GM19395 (cell line): ENCODE data around the gene GAA.
"Not testable (repeated sequence)": the region's sequence is repeated elsewhere in the genome, so short reads cannot be mapped to it uniquely, and the experiment has no call there.

ENCODE experiments used
- ATAC-seq: cut with Tn5 transposase; IDR thresholded peaks from one replicate; pipeline ENCODE4 v1.9.1; 2021; ENCODE audit warnings: mild to moderate bottlenecking, moderate library complexity; ENCODE audit not compliant: unreplicated experiment

Gene GAA

DNA sequence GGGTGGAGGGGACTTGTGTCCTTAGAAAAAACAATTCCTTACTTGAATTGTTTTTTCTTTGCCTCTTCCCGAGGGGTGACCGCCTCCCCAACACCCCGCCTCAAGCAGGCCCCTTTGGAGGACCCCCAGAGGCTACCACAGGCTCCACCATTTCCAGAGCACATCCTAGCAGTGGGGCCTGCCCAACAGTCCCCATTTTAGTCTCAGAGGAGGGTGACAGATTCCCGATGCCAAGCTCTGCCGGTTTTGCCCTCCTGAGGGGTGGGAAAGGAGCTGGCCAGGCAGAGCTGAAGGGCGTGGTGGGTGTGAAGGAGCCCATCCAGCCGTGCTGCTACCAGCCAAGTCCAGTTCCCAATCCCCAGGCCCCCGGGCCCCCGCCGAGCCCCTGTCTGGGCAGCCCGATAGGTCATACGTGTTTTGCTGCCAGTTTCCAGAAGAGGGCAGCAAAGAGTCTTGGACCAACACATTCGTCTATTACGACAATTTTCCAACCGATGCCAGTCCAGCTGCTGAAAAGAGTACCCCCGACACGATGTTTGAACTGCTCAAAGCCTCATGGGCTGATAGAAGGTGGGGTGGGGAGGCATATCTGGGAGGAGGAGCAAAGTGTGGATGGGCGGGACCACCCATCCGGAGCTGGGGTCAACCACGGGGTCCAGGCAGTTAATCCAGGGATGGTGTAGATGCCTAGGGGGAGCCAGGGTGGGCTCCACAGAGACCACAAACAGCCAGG, 18.8 kb upstream of the GAA start:
- ATAC-seq, result no peak

- no peak for ATAC-seq
Observed at GRCh38 chr17:80083136-80083661, 18.2 kb upstream of the GAA start.

GRCh38 chr17:80084773-80085172, 16.6 kb upstream of the GAA start:
- no peak for ATAC-seq

DNA sequence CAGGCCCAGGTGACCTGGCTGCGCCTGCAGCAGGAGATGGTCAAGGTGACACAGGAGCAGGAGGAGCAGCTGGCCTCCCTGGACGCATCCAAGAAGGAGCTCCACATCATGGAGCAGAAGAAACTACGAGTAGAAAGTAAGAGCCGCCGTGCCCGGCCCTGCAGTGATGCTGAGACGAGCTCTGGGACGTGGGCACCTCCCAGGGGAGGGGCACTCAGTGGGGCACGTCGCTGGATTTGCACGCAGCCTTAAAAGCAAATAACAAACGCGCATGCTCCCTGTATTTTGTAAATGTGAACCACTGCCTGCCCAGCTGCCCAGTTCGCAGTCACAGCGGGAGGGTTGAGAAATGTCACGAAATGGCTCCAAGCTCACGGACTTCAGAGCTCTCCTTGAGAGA, 15.3 kb upstream of the GAA start:
- no peak for ATAC-seq

GRCh38 chr17:80086616-80087015, 14.8 kb upstream of the GAA start:
- ATAC-seq, result no peak

DNA sequence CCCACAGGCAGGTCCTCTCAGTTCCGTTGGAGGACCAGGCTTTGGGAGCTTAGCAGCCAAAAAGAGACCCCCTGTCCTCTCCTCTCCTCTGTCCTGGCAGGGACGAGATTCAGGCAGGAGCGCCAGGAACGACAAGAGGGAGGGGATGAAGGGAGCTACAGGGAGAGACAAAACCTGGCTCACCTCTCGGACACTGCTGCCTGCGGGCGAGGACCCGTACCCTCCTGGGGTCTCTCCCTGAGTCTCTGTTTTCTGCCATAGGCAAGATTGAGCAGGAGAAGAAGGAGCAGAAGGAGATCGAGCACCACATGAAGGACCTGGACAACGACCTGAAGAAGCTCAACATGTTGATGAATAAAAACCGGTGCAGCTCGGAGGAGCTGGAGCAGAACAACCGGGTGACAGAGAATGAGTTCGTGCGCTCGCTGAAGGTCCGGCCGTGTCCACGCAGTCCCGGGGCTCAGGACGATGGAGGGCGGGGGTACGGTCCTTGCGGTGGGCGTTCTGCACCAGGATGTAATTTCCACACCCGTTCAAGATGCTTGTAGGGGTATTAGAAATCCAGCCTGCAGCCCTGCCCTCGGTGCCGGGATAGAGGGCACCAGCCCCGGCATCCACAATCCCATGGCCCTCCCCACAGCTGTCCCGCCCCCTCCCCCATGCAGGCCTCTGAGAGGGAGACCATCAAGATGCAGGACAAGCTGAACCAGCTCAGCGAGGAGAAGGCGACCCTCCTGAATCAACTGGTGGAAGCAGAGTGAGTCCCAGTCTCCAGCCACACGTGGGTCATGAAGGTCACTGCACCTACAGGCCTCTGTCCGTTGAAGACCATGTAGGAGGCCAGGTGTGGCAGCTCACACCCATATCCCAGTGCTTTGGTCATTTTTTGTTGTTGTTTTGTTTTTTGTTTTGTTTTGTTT, 13.8 kb upstream of the GAA start:
- ATAC-seq, result no peak

DNA sequence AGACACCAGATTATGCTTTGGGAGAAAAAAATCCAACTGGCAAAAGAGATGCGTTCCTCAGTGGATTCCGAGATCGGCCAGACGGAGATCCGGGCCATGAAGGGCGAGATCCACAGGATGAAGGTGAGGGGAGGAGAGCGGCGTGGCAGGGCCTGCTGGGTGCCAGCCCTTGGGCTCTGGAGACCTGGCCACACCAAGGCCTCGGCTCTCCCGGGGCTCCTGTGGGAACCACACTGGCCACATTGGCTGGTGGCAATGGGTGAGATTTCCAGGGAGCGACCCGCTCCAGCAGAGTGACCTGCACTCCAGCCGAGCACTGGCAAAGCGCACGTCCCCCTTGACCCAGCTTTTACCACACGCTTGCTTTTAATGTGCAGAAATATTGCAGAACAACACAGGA, 11.6 kb upstream of the GAA start:
- ATAC-seq, result no peak

DNA sequence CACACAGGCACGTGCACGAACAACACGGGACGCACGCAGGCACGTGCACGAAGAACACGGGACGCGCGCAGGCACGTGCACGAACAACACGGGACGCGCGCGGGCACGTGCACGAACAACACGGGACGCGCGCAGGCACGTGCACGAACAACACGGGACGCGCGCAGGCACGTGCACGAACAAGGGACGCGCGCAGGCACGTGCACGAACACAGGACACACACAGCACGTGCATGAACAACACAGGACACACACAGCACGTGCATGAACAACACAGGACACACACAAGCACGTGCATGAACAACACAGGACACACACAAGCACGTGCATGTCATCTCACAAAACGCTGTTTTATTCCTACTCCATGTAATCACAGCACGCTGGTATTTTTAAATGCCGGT, 11.2 kb upstream of the GAA start:
- ATAC-seq, result not testable (repeated sequence)

DNA sequence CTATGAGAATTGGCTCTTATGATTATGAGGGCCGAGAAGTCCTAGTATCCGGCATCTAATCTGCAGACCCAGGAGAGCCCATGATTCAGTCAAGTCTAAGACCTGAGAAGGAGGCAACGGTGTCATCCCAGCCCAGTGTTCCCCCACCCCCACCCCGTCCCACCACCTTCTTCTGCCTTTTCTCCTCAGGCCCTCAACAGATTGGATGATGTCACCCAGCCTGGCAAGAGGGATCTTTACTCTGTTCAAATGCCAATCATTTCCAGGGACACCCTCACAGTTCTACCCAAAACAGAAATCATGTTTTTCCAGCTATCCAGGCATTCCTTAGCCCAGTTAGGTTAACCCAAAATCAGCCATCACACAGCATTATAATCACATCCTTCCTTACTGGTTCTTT, 10.0 kb upstream of the GAA start:
- no peak for ATAC-seq

DNA sequence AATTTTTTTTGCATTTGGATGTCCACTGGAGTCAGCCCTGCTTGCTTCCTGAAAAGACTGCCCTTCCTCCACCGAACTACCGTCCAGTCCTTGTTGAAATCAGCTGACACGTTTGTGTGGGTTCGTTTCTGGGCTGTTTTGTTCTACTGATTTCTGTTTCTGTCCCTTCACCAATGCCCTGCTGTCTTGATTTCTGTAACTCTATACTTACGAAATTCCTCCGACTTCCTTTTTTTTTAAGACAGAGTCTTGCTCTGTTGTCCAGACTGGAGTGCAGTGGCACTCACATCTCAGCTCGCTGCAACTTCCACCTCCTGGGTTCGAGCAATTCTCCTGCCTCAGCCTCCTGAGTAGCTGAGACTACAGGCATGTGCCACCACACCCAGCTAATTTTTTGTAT, 8.4 kb upstream of the GAA start:
- ATAC-seq, result no peak

DNA sequence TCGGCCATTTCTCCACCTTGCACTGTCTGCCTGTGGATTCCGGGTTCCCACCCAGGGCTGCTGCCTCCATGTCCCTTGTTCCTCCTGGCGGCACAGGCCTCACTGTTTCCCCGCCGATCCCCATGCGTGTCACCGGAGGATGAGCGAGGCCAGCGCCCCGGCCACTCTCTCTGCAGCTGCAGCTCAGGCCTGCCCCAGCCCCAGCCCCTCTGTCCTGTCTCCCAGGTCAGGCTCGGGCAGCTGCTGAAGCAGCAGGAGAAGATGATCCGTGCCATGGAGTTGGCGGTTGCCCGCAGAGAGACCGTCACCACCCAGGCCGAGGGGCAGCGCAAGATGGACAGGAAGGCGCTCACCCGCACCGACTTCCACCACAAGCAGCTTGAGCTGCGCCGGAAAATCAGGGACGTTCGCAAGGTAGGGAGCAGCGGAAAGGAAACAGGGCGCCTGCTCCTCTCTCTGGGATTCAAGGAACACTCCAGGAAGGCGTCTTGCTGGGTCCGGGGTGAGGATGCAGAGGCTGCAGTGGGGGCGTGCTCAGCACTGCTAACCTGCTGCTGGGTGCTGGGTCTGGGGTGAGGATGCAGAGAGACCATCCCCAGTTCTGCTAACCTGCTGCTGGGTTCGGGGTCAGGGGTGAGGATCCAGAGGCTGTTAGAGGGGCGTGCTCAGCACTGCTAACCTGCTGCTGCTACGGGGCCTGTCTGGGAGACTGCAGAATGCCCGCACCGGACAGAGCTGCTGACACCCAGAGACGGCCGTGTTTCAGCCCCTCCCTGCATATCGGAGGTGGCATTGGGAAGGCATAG, 6.1 kb upstream of the GAA start:
- no peak for ATAC-seq

DNA sequence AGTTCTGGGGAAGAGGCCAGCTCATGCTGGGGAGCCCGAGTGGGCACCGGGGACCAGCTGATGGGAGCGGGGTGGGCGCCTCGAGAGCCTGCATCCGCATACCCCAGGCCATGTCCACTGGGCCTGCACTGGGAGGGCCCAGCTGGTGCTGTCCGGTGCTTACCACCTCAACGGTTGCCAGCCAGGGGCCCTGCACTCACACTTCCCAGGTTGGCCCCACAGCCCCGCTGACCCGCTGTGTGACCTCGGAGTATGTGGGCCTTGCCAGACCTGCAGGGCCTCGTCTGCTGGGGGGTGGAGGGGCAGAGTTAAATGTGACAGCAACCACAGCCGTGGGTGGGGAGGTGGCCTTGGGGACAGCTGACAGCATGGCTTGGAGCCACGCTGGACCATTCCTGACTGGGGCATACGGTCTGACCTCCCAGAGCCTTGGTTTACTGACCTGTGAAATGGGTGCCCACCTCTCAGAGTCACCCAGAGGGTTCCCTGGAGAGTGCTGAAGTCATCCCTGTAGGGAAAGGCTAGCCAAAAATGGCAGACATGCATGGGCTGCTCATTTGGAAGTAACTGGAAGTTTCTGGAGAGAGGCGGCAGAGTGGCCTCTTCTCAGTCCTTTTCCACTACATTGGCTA, 5.4 kb upstream of the GAA start:
- no peak for ATAC-seq

DNA sequence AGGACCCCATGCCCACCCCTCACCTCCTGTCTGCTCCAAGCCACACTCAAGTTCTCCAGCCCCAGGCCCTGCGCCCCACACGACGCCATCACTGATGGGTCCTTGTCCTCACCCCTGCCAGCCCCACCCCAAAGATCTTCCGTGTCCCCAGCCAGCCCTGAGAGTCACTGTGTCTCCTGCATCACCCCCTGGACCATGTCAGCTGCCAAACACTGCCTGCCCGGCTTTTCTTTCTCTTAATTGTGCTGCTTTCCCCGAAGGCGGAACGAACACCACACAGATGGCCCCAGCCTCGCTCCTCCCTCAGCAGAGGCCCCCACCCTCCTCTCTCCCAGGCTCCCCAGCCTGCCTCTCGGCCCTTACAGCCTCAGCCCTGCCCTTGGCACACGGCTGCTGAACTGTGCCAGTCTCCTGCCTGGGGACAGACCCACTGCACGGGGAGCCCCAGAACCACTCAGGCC, 4.8 kb upstream of the GAA start:
- ATAC-seq, result no peak

DNA sequence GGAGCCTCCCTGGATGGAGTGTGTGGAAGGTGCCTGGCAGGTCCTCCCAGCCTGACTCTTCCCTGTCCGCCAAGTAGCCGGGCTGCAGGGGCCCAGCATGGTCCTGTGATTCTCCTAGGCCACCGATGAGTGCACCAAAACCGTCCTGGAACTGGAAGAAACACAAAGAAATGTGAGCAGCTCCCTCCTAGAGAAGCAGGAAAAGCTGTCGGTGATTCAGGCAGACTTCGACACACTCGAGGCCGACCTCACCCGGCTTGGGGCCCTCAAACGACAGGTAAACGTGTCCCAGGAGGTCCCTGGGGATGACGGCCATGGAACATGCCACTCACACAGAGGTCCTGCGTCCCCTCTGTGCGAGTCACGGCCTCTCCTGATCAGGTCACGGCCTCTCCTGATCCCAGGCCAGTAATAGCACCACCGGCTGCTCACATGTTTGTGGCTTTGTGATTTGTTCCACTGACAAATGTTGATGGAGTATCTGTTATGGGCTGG, 4.2 kb upstream of the GAA start:
- no peak for ATAC-seq

- ATAC-seq, result no peak
Observed at GRCh38 chr17:80097844-80098691, 3.3 kb upstream of the GAA start.

DNA sequence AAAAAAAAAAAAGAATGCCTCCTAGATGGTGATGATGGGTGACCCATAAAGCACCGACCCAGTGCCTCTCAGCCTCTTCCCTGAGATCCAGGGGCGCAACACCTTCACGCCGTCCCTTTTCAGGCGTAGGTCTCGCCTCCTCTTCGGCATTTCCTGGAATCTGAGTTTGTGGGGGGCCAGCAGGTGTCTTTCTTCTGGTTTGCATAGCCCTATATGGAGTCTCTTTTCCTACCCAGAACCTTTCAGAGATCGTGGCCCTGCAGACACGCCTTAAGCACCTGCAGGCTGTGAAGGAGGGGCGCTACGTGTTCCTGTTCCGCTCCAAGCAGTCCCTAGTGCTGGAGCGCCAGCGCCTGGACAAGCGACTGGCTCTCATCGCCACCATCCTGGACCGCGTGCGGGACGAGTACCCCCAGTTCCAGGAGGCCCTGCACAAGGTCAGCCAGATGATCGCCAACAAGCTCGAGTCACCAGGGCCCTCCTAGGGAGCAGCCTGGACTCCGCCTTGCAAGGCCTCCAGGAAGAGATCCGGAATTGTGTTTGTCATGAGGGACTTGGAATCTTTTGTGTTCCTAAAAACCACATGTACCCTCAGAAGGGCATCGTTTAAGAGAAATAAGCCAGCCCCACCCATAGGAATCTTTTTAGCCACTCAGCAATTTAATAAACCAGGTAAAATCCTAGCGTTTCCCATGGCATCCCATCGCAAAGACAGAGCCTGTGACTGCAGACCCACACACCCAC, 1.9 kb upstream of the GAA start:
- ATAC-seq, result no peak

DNA sequence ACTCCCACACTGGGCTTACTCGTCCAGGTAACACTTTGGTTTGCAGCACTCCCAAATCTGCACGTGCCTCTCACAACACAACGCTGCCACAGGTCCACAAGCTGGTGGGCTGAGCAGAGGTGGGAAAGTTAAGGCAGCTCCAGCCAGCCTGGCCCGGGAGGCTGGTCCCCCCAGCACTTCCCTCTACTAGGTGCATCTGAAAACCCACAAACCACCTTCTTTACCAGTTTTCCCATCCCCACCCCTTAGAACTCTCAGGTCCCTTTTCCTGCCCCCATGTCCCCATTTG, 1.4 kb upstream of the GAA start:
- ATAC-seq, result no peak

GRCh38 chr17:80101946-80102663, 724 bp downstream of the GAA start:
- peak; percentile 11 for ATAC-seq
